Neutrophil (primary cell): ENCODE results near the gene ZNF547.
"Not testable (repeated sequence)": the region's sequence is repeated elsewhere in the genome, so short reads cannot be mapped to it uniquely, and the experiment has no call there.

Source experiments
- H3K27ac ChIP-seq: fragments of 200-600 bp; sonication (generic); 2 replicates; pipeline ENCODE4 v1.5.1; 2016; ENCODE audit warnings: mild to moderate bottlenecking, moderate library complexity
- H3K27me3 ChIP-seq: fragments of 200-600 bp; sonication (generic); 2 replicates; pipeline ENCODE4 v1.6.0; 2016; ENCODE audit warnings: mild to moderate bottlenecking
- H3K36me3 ChIP-seq: fragments of 200-600 bp; sonication (generic); 2 replicates; pipeline ENCODE4 v1.5.1; 2017
- H3K4me1 ChIP-seq, 2 experiments: fragments of 200-600 bp in 1 of 2; sonication (generic) in 1 of 2; 1 replicate in 1 of 2; 2 replicates in 1 of 2; pipeline versions ENCODE4 v1.5.1 to v1.6.1; 2013 to 2016; ENCODE audit warnings: low read depth in 1 of 2, low read length in 1 of 2, mild to moderate bottlenecking in 1 of 2, moderate library complexity in 1 of 2; ENCODE audit not compliant: control insufficient read depth in 1 of 2, insufficient read depth in 1 of 2
- H3K4me3 ChIP-seq, 2 experiments: fragments of 200-600 bp in 1 of 2; sonication (generic) in 1 of 2; 1 replicate in 1 of 2; 2 replicates in 1 of 2; pipeline ENCODE4 v1.5.1; 2013 to 2016; ENCODE audit warnings: low read depth in 1 of 2, low read length in 1 of 2, mild to moderate bottlenecking in 1 of 2, moderate library complexity in 1 of 2
- H3K9me3 ChIP-seq: fragments of 200-600 bp; sonication (generic); 2 replicates; pipeline ENCODE4 v1.5.1; 2016
- CTCF ChIP-seq: fragments of 200-600 bp; sonication (generic); IDR thresholded peaks from 2 replicates; pipeline ENCODE4 v1.5.1; 2016; ENCODE audit warnings: antibody characterized with exemption

Gene ZNF547

GRCh38 chr19:57357406-57357805, 5.9 kb upstream of the ZNF547 start:
- H3K4me3 ChIP-seq, result no peak overlapping the region
- no peaks in the 10 kb centered on the region for H3K27me3 ChIP-seq
- H3K4me1 ChIP-seq, result peaks cover 0 to under 1% of the 10 kb centered on the region in 2 experiments
- H3K36me3 ChIP-seq, result peaks cover 19% of the 10 kb centered on the region
- H3K27ac ChIP-seq, result no peak overlapping the region
- TF ChIP-seq CTCF, result no peak
- H3K9me3 ChIP-seq, result peaks cover 23% of the 10 kb centered on the region

- no peak for TF ChIP-seq CTCF
- Histone ChIP-seq H3K27me3 (no peaks in the 10 kb centered on the region), H3K9me3 (peaks cover 41% of the 10 kb centered on the region), H3K27ac (no peak overlapping the region), H3K4me1 (peaks cover 11 to 19% of the 10 kb centered on the region in 2 experiments), H3K36me3 (peaks cover 19% of the 10 kb centered on the region), H3K4me3 (no peak overlapping the region)
Observed at GRCh38 chr19:57359300-57359699, 4.1 kb upstream of the ZNF547 start.

- Histone ChIP-seq H3K9me3 (peaks cover 42% of the 10 kb centered on the region), H3K36me3 (no peaks in the 10 kb centered on the region), H3K4me1 (peaks cover 11 to 19% of the 10 kb centered on the region in 2 experiments), H3K27me3 (no peaks in the 10 kb centered on the region), H3K27ac (no peak overlapping the region), H3K4me3 (peak overlapping the region in 1 of 2 experiments; percentile 58)
- no peak for TF ChIP-seq CTCF
Observed at GRCh38 chr19:57362419-57362818, 932 bp upstream of the ZNF547 start.

GRCh38 chr19:57363688-57364181, 384 bp downstream of the ZNF547 start:
- no peak for TF ChIP-seq CTCF
- H3K4me1 ChIP-seq, result peaks cover 11 to 19% of the 10 kb centered on the region in 2 experiments
- peak overlapping the region; percentile 55 to 58 for H3K4me3 ChIP-seq
- peaks cover 42% of the 10 kb centered on the region for H3K9me3 ChIP-seq
- peak overlapping the region; percentile 81 for H3K27ac ChIP-seq
- no peaks in the 10 kb centered on the region for H3K27me3 ChIP-seq
- H3K36me3 ChIP-seq, result no peaks in the 10 kb centered on the region

- H3K27me3 ChIP-seq, result no peaks in the 10 kb centered on the region
- H3K36me3 ChIP-seq, result no peaks in the 10 kb centered on the region
- TF ChIP-seq CTCF, result no peak
- H3K9me3 ChIP-seq, result peaks cover 29% of the 10 kb centered on the region
- peaks cover 11 to 19% of the 10 kb centered on the region in 2 experiments for H3K4me1 ChIP-seq
- no peak overlapping the region for H3K27ac ChIP-seq
- no peak overlapping the region for H3K4me3 ChIP-seq
Observed at GRCh38 chr19:57366776-57367175, 3.4 kb downstream of the ZNF547 start.

GRCh38 chr19:57374179-57374578, 10.8 kb downstream of the ZNF547 start:
- Histone ChIP-seq H3K4me1 (no peaks in the 10 kb centered on the region), H3K27ac (no peak overlapping the region), H3K9me3 (peaks cover 42% of the 10 kb centered on the region), H3K36me3 (no peaks in the 10 kb centered on the region), H3K27me3 (no peaks in the 10 kb centered on the region), H3K4me3 (no peak overlapping the region)
- TF ChIP-seq CTCF, result no peak

GRCh38 chr19:57374647-57375046, 11.3 kb downstream of the ZNF547 start:
- not testable (repeated sequence) for H3K4me1 ChIP-seq, H3K27ac ChIP-seq, H3K27me3 ChIP-seq, H3K36me3 ChIP-seq, H3K4me3 ChIP-seq
- peaks cover 42% of the 10 kb centered on the region for H3K9me3 ChIP-seq
